HG03460 (cell line): Measurements from ENCODE around the gene PTPRM.

Experiments
- ATAC-seq: cut with Tn5 transposase; IDR thresholded peaks from one replicate; pipeline ENCODE4 v1.9.1; 2021; ENCODE audit not compliant: unreplicated experiment

The PTPRM gene

DNA sequence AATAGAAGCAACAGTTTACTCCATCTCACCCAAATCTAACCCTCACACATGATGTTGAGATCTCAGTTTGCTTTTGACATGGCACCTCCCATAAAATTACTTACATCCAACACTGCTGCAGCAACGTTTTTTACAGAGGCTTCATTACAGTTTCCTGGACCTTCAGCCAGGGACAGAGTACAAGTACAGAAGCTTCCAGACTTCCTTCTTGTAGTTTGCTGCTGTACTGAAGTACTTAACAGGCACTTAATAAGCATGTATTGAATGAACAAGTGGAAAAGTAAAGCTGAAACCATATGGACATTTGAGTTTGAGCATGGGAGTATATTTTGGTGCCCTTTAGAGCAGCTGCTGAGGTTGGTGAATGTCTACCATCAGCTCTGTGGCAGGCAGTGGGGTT, 514.2 kb downstream of the PTPRM start:
- no peak for ATAC-seq

DNA sequence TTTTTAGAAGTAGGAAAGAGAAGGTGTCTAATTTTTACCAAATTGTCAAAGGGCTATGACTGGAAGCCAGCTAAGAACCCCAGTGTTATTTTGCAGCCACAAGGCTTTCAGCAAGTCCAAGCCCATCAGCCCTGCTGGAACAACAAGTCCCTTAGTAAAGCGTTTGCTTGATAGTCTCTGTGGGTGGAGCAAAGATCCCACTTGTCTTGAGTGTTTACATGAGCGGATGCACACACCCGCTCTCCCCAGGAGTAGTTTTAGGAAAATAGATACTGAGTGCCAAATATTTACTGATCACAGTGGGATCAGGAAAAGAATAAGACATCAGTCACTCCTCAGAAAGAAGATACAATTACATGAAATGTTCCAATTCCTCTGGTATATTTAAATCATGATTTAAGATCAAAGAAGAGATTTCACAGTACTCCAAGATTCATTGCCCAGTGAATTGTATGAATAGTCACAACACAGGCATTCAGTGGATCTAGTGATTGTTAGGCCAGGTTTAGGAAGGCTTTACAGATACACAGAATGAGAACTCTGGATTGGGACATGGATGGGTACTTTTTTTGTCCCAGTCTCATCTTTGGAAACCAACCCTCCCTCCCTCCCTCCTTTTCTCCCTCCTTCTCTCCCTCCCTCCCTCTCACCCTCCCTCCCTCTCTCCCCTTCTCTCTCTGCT, 514.9 kb downstream of the PTPRM start:
- no peak for ATAC-seq

DNA sequence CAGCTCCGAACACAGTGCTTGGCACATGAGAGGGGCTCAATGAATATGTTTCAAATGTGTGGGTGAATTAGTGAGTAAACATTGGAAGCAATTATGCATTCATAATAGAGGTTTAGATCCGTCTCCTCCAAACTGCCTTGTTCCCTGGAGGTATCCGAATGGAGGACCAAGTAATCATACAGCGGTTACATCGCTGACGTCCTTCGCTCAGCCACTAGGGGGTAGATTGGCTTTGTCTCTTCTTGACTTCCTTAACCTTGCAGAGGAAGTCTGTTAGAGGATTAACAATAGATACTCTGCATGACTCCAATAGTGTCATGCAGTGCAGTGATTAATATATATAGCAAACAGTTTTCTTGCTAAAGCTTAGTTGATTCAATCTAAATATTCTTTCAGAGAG, 517.0 kb downstream of the PTPRM start:
- ATAC-seq = no peak

DNA sequence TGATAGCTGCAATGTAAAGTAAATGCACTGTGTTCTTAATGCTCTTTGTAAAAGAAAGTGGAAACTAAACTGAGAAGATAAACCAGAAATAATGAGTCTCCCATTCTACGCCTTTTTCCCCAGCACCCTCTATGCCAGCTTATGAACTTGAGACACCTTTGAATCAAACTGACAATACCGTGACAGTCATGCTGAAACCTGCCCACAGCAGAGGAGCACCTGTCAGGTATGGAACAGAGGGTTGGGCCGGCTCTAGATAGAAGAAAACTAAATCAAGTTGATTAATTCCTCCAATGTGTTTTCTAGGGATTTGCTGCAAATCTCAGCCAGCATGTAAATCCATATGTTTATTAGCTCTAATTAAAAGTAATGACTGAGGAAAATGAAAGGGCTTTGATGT, 521.5 kb downstream of the PTPRM start:
- ATAC-seq = no peak

DNA sequence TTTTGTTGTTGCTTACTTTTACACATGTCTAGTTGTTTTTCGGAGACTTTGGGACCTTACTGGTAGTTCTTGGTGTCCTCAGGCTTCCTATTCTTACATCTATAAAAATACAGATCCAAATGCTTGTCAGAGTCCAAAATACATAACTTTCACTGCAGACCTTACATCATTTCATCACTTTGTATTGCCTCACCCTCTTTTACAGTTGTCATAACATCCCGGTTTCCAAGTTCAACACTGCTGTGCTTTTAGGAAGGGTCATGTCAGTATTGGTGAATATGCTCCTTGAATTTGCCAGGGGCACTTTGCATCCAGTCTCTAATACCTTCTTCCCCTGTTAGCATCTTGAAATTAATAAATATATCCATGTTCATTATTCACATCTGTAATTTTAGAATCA, 523.9 kb downstream of the PTPRM start:
- ATAC-seq = no peak

DNA sequence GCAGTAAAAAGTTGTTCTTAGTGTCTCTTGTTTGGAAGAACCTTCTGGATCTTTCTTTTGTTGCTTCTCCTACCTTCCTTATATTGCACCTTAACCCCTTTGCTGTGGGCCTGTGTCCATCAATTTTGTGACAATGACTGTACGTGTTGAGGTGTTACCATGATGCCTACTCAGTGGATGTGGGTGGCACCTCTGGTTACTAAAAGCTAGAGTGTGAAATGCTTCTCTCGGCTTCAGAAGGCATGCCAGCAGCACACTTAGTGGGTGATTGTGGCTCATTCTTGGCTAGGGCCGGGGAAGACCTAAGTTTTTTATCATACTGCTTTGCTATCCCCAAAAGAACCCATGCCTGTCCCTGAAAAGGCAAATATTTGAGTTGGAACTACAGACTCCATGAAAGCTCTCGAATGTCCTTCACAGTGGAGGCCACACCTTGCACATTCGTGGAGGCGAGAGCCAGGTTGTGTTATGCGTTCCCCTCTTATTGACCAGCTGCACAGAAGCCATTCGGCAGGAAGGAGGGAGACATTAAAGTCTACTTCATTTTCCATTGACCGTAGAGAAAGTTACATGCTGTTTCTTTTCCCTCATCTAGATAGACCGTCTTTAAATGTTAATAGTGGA, 528.9 kb downstream of the PTPRM start:
- ATAC-seq = no peak

DNA sequence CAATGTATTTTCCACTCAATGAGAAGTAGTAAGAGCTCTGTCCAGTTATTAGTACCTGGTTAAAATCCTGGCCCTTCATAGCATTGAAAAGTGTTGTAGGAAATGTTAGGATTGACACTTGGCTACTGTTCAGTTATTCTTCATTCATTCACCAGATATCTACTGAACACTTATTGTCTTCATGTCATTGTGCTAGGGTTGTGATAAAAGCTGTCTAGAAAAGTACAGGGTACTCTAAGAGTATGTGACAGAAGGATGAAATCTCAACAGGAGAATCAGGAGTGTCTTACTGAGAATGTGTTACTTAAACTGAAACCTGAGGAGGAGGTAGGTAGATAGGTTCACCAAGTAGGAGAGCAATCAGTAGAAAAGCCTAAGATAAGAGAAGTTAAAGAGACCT, 530.3 kb downstream of the PTPRM start:
- no peak for ATAC-seq

DNA sequence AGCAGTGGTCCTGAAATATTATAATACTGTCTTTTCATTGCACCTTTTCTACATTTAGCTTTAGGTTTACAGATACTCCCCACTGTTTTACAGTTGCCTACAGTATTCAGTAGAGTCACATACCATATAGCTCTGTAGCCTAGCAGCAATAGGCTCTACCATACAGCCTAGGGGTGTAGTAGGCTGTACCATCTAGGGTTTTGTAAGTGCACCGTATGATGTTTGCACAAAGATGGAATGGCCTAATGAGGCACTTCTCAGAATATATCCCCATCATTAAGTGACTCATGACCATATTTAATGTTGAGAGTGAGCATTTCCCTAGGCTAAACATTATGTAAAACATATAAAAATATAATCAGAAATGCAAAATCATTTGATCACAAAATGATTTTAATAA, 530.8 kb downstream of the PTPRM start:
- no peak for ATAC-seq

DNA sequence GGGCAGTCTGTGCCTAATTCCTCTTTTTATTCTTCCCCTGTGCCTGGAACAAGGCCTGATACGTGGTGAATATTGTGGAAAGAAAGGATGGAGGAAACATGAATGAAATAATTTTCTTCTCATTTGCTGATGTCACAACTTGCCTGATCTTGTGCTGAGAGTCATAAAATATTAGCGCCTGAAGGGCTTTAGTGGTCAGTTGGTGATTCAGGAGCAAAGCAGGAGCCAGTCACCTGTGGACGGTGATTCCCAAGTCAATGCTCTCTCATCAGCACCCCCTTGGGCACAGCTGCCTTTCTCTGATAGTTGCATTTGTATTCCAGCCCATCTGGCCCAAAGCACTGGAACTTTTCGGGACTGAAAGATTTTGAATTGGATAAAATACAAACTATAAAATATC, 539.5 kb downstream of the PTPRM start:
- no peak for ATAC-seq

DNA sequence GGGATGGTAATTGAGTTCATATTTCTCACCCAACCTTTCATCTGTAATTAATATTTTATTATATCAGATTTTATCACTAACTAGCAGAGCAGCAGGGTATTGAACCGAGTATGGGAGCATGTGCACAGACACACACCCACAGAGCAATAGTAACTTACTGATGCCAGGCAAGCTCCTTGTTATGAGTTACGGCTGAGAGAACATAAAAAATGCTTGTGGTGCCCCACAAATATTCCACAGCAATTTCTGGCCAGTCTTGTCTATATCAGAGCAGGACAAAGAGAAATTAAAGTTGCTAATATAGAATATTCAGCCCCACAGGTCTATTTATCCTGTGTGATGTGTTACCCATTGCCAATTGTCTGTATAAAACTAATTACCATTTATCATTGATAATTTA, 540.3 kb downstream of the PTPRM start:
- no peak for ATAC-seq

DNA sequence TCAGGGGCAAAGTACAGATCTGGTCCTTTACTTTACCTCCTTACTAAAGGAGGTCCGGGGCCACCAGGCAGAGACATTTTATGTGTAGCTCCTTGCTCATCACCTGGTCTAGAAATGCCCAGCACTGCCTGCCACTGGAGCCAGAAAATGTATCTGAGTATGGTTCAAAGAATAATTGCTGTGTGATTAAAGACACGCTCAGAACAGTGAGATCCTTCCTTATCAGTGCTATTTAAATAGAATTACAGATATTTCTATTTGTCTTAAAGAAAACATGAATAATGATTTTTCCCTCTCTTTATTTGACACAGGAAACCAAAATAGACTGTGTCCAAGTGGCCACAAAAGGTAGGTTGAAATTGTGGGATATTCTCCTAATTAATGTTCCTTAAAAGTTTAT, 547.4 kb downstream of the PTPRM start:
- no peak for ATAC-seq

DNA sequence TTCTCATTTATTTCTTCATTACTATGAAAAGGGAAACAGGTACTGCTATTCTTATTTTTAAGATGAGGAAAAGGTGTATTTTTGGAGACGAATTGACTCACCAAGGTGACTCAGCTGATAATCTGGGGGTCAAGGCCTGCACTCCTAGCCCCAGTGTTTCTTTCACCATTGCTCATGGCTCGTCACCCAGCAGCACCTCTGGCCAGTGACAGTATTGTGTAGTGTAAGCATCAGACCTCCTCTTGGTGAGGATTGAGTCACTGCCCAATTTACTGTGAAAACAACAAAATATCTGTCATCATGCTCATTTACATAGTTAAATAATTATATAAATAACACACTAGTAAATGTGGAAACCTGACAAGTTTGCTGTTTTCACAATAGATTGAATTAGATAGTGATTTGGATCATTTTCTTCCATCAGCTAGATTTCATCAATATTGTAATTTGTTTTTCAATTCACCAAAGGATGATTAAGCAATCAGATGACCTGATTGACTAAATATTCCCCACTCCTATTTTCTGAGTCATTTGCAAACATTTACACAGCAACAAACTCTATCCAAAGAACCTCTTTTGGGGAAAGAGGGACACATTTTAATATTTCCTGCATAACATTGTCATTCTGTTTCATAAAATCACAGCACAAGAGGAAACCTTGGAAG, 549.4 kb downstream of the PTPRM start:
- no peak for ATAC-seq

DNA sequence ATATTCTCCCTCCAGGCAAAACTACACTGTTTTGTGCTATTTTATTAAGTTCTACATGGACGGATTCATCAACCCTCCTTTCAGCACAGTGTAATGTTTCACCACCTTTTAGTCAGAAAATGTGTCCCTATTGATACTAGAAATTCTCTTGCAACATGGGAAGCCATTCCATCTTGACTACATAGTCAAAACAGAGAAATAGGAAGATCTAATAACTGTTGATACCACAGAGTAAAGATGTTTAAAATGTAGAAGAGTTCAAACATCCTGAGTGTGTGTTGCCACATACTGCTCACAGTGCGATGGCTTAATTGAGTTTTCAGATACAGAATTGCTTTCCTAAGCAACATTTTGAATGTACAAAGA, 549.9 kb downstream of the PTPRM start:
- no peak for ATAC-seq

DNA sequence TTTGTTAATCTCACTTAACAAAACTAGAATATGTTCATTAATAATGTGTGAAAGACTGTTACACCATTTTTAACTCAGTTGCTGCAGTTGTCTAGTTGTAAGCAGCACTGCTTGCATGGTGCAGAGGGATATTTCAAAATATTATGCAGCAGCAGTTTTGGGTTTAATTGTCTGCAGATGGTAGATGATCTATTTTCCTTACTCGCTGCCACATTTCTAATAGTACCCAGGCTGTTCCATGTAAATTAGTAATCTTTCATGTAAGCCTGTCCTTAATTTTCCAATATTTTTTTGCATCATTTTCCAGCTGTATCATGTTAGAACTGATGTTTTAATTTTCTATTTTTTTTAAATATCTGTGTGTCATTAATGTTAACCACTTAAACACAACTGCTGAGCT, 554.0 kb downstream of the PTPRM start:
- ATAC-seq = no peak

DNA sequence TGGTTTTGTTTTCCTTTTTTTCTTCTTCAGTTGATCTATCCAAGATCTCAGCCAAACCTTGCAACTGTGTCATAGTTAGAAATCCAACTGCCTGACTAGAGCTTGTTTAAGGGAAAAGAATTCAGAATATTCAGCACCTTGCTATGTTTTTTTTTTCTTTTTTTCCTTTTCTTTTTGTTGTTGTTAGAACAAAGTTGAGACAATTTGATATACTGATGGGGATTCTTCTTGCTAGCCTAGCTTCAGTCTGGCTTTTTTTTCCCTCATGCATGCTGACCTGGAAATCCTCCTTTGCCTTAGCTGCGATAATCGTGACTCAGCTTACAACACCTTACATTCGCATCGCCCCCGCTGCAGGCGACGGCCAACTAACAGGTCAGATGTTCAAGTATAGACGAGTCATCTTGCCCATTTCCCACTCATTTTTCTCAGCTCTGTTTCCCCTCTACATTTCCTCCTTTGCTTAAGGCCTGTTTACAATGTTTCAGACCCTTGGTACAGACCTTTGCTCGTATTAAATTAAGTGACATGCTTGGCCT, 554.9 kb downstream of the PTPRM start:
- ATAC-seq = no peak

DNA sequence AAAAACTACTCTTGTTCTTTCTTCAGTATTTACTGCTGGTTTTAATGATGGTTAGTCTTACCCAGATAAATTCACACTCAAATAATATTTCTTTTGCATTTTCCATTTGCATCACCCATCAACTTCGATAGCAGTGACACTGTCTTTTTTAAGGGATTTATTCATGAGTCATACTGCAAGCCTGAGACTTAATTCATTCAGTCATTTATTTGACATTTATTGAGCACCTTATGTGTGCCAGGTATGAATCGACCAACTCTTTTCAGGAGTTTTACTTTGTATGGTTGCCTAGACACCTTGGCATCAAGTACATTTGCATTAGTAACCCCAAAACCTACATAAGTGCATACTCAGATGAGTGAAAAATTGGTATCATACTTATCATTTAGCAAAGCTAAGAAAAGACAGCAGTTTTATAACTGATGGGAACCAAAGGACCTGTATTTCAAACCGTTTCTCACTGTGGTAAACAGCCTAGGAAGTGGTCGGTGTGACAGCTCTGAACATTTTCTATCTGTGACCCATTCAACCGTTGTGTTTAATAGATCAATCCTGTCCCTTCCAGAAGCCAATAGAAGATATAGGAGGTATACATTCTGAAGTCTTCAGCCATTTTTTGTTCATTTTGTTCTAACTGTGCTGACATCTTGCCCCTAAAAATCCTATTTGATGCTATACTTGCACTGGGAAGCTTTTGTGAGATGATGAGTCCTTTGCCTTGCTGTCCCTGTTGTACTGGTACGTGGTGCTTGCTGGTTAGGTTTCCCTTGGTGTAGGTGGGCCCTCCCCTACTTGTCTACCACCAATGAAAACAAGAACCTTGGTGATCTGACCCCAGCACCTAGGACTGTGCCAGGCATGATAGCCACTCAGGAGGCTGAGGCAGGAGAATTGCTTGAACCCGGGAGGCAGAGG, 557.4 kb downstream of the PTPRM start:
- ATAC-seq = no peak

DNA sequence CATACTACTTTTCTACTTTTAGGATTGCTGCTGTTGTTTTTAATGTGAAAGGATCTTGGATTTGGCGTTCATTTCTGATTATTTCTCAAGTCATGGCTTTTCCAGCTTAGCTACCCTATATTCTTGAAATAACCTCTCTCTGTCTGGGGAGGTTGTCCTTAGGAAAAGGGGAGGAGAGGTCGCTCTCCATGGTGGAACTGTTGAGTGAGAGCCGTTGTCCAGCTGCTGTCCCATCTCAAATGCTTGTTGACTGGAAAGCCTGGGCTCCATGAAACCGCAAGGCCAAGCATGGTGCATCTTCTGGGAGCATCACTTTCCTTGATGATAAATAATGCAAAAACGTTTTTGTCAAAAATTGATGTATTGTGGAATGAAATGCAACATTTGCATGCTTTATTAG, 563.0 kb downstream of the PTPRM start:
- ATAC-seq = no peak

DNA sequence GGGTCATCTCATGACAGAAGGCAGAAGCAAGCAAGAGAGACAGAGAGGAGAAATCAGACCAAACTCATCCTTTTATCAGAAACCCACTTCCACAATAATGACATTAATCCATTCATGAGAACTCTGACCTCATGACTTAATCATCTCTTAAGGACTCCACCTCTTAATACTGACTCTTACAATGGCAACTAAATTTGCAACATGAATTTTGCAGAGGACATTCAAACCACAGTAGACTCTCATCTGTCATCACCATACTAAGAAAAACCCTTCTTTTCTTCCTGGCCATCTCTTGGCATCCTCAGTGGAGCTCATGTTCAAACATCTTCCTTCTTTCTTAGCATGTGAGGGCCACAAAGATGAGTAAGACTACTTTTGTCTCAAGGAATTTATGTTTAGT, 565.9 kb downstream of the PTPRM start:
- no peak for ATAC-seq

DNA sequence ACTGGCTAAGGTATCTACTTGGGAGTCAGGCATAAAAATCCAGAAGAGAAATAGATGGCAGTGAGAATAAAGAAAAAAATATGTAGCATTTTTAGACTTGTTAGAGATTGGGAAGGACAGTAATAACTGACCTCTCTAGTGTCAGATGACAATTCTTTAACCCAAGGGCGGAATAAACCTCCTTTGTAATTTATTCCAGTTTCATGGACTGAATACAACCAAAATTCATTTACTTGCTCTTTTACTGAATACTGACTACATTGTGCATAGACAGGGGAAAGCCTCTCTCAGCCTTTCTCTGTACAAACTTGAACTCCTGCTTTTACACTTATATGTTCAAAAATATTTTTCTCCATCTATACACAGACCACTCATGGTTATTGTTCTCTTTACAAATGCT, 566.8 kb downstream of the PTPRM start:
- no peak for ATAC-seq

DNA sequence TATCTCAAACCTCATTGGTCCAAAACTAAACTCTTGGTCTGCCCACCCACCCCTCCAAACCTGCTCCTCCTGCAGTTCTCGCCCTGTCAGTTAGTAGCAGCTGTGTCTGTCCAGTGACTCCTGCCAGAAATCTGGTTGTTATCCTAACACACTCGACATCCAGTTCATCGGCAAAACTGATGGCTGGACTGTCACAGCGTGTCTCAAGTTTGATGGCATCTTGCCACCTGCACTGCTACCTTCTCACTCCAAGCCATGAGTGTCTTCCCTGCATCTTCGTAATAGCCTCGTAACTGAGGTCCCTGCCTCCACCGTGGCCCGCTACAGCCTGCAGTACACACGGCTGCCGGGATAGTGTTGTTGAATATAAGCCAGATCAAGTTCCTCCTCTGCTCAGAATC, 572.0 kb downstream of the PTPRM start:
- no peak for ATAC-seq

DNA sequence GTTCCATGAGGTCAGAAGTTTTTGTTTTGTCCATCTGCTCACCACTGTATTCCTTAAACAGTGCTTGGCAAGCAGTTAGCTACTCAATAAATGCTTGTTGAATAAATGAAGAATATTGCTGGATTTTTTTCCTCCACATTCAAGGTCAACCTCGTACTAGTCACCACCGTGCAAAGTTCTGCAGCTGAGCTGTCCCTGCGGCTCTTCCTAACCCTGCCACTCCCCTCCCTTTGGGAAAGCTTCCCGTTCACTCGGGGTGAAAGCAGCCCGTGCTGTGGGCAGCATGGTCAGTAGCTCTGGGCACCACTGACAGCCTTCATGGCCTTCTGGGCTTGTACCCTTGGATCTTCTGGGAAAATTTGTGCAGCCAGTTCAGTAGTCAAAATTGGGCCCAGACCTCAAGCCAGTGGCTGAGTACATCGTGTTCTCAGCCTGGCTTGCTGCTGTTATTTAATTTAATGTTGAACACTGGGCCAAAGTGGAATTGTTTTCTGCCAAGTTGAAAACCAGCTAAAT, 572.8 kb downstream of the PTPRM start:
- ATAC-seq = no peak
